ENCODE measurements around the gene VRK2. TPM values are rescaled to one million over a fixed set of nuclear protein-coding genes. Genes with fewer than 3 reads are reported as not detected.

VRK2 gene
- total RNA-seq, 1 experiment from 2014 or later, result 20.1 TPM

DNA sequence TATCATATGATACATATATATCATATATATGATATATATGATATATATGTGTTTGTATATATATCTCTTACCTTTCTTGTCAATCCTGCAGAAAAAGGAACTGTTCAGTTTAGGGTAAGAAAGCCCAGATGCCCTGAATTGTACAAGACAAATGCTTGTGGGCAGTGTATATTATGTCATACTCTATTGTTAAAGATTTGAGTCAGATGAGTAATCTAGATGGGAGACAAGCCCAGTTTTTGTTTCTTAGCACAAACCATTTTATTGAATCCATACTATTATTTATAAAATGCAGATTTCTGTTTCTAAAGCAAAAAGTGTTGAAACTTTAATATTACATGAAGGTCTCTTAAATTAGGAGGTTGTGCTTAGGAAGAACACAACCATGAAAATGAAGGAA, 90.6 kb downstream of the VRK2 start:
- DNase-seq (ENCODE audit: low spot score), result no peak
- Mint-ChIP-seq H3K4me1 (peaks cover 11% of the 10 kb centered on the region), H3K9me3 (peaks cover 3% of the 10 kb centered on the region), H3K27ac (no peak overlapping the region), H3K27me3 (ENCODE audit: low read depth) (no peaks in the 10 kb centered on the region), H3K36me3 (peaks cover 6% of the 10 kb centered on the region), H3K4me3 (no peak overlapping the region)
- ChIA-PET POLR2A (no interaction called here), CTCF (no interaction called here)
- no peak for ATAC-seq
- TF ChIP-seq, protein P1, sequence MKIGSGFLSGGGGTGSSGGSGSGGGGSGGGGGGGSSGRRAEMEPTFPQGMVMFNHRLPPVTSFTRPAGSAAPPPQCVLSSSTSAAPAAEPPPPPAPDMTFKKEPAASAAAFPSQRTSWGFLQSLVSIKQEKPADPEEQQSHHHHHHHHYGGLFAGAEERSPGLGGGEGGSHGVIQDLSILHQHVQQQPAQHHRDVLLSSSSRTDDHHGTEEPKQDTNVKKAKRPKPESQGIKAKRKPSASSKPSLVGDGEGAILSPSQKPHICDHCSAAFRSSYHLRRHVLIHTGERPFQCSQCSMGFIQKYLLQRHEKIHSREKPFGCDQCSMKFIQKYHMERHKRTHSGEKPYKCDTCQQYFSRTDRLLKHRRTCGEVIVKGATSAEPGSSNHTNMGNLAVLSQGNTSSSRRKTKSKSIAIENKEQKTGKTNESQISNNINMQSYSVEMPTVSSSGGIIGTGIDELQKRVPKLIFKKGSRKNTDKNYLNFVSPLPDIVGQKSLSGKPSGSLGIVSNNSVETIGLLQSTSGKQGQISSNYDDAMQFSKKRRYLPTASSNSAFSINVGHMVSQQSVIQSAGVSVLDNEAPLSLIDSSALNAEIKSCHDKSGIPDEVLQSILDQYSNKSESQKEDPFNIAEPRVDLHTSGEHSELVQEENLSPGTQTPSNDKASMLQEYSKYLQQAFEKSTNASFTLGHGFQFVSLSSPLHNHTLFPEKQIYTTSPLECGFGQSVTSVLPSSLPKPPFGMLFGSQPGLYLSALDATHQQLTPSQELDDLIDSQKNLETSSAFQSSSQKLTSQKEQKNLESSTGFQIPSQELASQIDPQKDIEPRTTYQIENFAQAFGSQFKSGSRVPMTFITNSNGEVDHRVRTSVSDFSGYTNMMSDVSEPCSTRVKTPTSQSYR (CRISPR knock-in tag; IDR thresholded peaks at IDR 0.05), result no peak
- TF ChIP-seq ZNF263 (CRISPR knock-in tag; IDR thresholded peaks at IDR 0.05; ENCODE audit: low read depth) (no peak), SMAD4 (CRISPR knock-in tag; IDR thresholded peaks at IDR 0.05) (no peak), CTCF (IDR thresholded peaks at IDR 0.05) (no peak), ZNF532 (CRISPR knock-in tag; IDR thresholded peaks at IDR 0.05; ENCODE audit: borderline replicate concordance) (no peak), ZBTB43 (CRISPR knock-in tag; IDR thresholded peaks at IDR 0.05) (no peak), CBFB (CRISPR knock-in tag; IDR thresholded peaks at IDR 0.05; ENCODE audit: low read depth) (no peak), RORB (CRISPR knock-in tag; IDR thresholded peaks at IDR 0.05) (no peak), ZNF671 (CRISPR knock-in tag; IDR thresholded peaks at IDR 0.05) (no peak), ZMAT4 (CRISPR knock-in tag; IDR thresholded peaks at IDR 0.05) (no peak), NFE2L1 (CRISPR knock-in tag; IDR thresholded peaks at IDR 0.05) (no peak), ATF2 (CRISPR knock-in tag; IDR thresholded peaks at IDR 0.05; ENCODE audit: borderline replicate concordance, low read depth) (no peak), ZBTB21 (CRISPR knock-in tag; IDR thresholded peaks at IDR 0.05; ENCODE audit: borderline replicate concordance) (no peak), ZNF416 (CRISPR knock-in tag; IDR thresholded peaks at IDR 0.05) (no peak), CREB1 (CRISPR knock-in tag; IDR thresholded peaks at IDR 0.05) (no peak), AR (CRISPR knock-in tag; IDR thresholded peaks at IDR 0.05) (no peak)
- TF ChIP-seq, protein P2, sequence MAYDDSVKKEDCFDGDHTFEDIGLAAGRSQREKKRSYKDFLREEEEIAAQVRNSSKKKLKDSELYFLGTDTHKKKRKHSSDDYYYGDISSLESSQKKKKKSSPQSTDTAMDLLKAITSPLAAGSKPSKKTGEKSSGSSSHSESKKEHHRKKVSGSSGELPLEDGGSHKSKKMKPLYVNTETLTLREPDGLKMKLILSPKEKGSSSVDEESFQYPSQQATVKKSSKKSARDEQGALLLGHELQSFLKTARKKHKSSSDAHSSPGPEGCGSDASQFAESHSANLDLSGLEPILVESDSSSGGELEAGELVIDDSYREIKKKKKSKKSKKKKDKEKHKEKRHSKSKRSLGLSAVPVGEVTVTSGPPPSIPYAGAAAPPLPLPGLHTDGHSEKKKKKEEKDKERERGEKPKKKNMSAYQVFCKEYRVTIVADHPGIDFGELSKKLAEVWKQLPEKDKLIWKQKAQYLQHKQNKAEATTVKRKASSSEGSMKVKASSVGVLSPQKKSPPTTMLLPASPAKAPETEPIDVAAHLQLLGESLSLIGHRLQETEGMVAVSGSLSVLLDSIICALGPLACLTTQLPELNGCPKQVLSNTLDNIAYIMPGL (CRISPR knock-in tag; IDR thresholded peaks at IDR 0.05), result no peak
